HuH-7.5 (cell line): ENCODE measurements around the gene PDE2A.

Experiments
- DNase-seq: peaks from one replicate; pipeline ENCODE4 v3.0.0; 2011; ENCODE audit warnings: low spot score

Gene PDE2A

GRCh38 chr11:72704028-72704782, 30.0 kb upstream of the PDE2A start:
- no peak for DNase-seq

GRCh38 chr11:72703267-72704008, 29.2 kb upstream of the PDE2A start:
- no peak for DNase-seq

GRCh38 chr11:72702577-72703241, 28.5 kb upstream of the PDE2A start:
- no peak for DNase-seq

GRCh38 chr11:72702096-72702495, 27.9 kb upstream of the PDE2A start:
- DNase-seq: no peak

- DNase-seq: no peak
Measured at GRCh38 chr11:72701466-72701865, 27.2 kb upstream of the PDE2A start.

GRCh38 chr11:72700146-72700545, 25.9 kb upstream of the PDE2A start:
- DNase-seq: no peak

GRCh38 chr11:72697814-72698213, 23.6 kb upstream of the PDE2A start:
- DNase-seq: no peak

GRCh38 chr11:72696866-72697700, 22.9 kb upstream of the PDE2A start:
- DNase-seq: no peak

- DNase-seq: no peak
Measured at GRCh38 chr11:72695354-72695753, 21.1 kb upstream of the PDE2A start.

- DNase-seq: no peak
Measured at GRCh38 chr11:72693271-72693968, 19.2 kb upstream of the PDE2A start.

- DNase-seq: no peak
Measured at GRCh38 chr11:72692498-72693237, 18.4 kb upstream of the PDE2A start.

GRCh38 chr11:72690166-72690565, 15.9 kb upstream of the PDE2A start:
- DNase-seq: no peak

- DNase-seq: no peak
Measured at GRCh38 chr11:72688929-72689328, 14.7 kb upstream of the PDE2A start.

- DNase-seq: no peak
Measured at GRCh38 chr11:72688486-72688885, 14.3 kb upstream of the PDE2A start.

- no peak for DNase-seq
Measured at GRCh38 chr11:72687326-72687725, 13.1 kb upstream of the PDE2A start.

- no peak for DNase-seq
Measured at GRCh38 chr11:72686639-72687220, 12.5 kb upstream of the PDE2A start.

GRCh38 chr11:72685560-72686480, 11.6 kb upstream of the PDE2A start:
- no peak for DNase-seq

GRCh38 chr11:72684236-72684912, 10.2 kb upstream of the PDE2A start:
- DNase-seq: peak; percentile 95

- DNase-seq: peak; percentile 84
Measured at GRCh38 chr11:72683782-72684200, 9.6 kb upstream of the PDE2A start.
